GM18951 (cell line): ENCODE results near the gene MAN1C1.

Experiments
- POLR2A ChIP-seq: IDR thresholded peaks from 4 replicates; pipeline ENCODE4 v1.6.1; 2011; ENCODE audit warnings: mild to moderate bottlenecking; ENCODE audit not compliant: insufficient read length, insufficient read depth; ENCODE audit errors: extremely low read depth
- in situ Hi-C: fragments of 300-500 bp; cut with MboI; formaldehyde crosslinking; loops from one replicate; pipeline ENCODE4 v1.12.0; 2022; ENCODE audit warnings: low sequenced_read_pairs, mixed read lengths, inconsistent platforms; ENCODE audit not compliant: unreplicated experiment

MAN1C1 gene

DNA sequence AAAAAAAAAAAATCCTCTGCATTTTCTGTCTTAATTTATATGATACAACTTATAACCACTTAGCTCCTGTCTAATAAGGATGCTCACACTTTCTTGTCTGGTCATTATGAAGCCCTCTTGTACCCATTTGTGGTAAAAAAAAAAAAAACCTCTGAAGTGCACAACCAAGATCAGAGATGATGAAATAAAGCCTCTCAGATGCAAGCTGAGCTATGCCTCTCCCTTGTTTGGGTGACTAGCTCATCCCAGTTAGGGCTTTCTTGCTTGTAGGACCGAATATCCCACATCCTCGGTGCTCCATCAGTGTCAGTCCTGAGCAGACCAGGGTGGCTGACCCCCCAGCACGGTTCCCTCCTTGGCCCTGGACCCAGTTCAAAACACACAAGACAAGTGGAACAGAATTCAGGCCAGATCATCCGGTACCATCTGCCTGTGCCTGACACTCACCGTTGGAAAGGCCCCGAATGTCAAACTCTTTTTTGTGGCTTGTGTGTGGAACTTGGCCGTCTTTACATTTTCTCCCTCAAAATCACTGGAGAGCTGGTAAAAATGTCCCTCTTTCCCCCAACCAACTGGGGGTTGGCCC lies 177.1 kb downstream of the MAN1C1 start:
- TF ChIP-seq POLR2A, result no peak
- in situ Hi-C loops, result no loop called here

DNA sequence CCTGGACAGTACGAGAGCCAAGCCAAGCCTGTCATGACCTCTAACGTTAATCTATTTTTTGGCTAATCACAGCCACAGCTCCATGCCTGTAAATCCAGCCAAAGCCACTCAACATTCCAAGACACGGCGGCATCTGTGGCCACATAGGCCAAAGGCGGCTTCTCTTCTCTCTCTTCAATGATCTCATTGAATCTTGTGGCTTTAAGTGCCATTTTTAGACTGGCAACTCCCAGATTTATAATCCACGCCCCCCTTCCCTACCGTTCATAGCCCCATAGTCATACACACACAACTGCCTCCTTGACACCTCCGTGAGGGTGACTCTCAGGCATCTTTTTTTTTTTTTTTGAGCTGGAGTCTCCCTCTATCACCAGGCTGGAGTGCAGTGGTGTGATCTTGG lies 177.7 kb downstream of the MAN1C1 start:
- no peak for TF ChIP-seq POLR2A
- in situ Hi-C loops, result no loop called here

DNA sequence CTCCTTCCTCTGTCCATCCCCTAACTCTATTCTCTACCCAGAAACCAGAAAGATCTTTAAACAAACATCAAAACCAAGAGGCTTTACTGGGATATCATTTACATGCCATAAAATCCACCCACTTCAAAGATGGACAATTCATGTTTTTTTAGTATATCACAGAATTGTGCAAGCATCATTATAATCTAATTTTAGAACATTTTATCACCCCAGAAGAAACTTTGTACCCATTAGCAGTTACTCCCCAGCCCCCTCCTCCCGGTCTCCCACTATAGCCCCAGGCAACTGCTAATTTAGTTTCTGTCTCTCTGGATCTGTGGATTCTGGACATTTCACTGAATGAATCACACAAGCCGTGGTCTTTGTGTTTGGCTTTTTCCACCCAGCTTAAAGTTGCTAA lies 178.6 kb downstream of the MAN1C1 start:
- in situ Hi-C loops, result no loop called here
- no peak for TF ChIP-seq POLR2A

DNA sequence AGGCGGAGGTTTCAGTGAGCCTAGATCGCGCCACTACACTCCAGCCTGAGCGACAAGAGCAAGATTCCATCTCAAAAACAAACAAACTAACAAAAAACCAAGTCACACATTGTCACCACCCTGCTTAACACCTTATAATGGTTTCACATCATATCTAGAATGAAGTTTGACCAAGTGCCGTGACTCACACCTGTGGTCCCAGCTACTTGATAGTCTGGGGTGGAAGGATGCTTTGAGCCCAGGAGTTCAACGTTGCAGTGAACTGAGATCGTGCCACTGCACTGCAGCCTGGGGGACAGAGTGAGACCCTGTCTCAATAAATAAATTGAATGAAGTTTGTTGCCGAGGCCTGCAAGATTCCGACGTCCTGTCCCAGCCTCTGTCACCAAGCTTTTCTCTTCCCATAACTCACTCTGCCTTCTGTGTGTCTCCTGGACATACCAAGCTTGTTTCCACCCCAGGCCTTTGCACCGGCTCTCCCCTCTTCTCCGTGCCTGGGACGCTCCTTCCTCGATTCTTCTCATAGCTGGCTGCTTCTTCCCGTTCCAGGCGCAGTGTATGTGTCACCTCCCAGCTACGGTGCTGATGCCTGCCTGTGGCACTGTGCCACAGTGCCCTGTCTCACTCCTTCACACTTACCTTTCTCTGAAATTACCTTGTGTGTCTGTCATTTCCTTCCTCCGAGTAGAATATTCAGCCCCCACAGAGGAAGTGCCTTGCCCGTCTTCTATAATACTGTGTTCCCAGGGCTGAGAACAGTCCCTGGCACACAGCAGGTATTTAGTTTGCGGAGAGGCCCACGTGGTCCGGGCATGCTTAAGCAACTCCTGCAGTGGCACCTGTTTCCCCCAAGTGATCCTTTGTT lies 179.6 kb downstream of the MAN1C1 start:
- no peak for TF ChIP-seq POLR2A
- in situ Hi-C loops, result no loop called here

DNA sequence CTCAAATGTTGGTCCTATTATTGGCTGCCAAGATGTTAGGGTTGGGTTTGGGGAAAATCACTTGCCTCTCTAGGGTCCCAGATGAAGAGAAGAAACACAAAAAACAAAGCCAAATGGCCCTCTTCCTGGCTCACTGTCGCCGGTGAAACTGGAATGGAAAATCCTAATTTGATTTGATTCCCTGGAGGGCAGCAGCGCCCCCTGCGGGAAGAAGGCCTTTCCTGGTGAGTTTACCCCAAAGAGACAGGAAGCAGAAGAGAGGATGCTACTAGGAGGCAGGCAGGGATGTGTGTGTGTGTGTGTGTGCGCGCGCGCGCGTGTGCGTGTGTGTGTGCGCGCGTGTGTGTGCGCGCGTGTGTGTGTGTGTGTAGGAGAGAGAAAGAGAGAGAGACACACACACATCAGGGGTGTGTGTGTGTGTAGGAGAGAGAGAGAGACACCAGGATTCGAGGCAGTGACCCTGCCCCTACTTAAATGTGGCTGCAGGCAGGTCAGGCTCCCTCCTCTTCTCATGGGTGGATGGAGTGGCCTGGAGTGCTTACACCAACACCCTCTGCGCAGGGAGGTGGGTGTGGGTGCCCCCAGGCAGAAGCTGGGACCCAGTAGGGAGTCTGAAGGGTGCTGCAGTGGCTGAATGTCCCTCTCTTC lies 180.3 kb downstream of the MAN1C1 start:
- no peak for TF ChIP-seq POLR2A
- in situ Hi-C loops, result no loop called here

DNA sequence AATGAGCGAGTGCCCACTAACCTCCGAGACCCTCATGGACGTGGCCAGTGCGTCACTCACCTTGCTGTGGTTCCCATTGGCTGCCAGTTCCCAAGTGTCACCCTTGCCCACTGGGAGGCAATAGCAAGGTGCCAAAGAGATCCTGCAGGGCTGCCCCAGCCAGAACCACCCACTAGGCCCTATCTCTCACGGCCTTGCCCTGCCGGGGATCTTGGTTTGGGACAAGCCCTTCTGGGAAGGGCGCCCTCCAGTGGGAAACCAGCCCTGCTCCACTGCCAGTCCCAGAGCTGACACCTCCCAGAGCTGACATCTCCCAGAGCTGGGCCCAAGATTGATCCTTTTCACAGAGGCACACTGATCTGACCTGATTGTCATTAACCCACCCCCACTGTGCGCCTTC lies 181.3 kb downstream of the MAN1C1 start:
- in situ Hi-C loops, result no loop called here
- no peak for TF ChIP-seq POLR2A

DNA sequence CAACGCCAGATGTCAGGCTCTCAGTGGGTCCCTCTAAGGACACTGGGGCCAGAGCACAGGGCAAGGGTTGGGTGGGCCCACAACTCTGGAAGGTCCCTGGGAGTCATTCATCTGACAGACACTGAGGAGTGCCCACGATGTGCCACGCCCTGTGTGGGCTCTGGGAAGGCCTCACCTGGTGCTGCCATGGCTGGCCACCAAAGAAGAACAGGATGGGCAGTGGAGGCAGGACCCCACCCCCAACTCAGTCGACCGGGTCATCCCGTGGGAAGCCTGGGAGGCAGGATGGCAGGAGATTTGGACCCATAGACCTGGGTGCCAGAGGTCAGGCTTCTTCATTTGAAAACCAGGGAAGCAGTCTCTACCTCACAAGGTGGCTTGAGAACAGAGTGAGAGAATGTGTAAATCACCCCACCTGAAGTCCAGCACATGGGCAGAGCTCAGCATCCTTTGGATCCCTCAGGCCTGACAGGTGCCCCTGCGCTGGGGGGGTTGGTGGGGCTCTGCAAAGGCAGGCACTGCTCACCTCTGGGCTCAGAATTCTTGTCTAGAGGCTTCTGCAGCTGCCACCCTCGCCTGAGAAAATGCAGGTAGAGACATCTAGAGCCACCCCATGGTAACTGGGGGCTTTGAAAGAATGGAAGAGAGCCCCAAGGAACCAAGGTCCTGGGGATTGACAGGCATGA lies 182.2 kb downstream of the MAN1C1 start:
- in situ Hi-C loops, result no loop called here
- TF ChIP-seq POLR2A, result no peak

DNA sequence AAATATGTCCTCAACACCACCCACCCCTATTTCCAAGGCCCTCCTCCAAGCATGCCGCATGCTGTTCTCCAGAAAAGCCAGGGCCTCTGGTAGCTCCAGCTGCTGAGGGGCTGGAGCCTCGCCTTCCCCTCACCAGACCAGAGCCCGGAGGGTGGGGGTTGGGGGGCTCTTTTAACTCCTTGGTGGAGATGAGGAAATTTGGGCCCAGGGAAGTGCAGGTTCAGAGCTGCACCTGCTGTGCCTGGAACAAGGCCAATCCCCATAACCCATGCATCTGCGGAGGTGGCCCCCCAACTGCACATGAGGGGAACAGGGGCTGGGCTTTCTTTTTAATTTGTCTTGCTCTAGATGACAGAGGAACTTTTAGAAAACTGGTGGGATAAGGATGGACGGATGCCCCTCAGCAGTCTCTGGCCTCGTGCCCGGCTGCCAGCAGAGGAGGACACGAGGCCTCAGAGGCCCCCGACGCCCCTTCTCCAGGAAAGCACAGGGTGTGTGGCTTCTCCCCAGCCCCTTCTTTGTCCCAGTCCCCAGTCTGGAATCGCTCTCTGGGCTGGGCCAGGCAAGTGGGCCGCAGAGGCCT lies 182.9 kb downstream of the MAN1C1 start:
- in situ Hi-C loops, result no loop called here

DNA sequence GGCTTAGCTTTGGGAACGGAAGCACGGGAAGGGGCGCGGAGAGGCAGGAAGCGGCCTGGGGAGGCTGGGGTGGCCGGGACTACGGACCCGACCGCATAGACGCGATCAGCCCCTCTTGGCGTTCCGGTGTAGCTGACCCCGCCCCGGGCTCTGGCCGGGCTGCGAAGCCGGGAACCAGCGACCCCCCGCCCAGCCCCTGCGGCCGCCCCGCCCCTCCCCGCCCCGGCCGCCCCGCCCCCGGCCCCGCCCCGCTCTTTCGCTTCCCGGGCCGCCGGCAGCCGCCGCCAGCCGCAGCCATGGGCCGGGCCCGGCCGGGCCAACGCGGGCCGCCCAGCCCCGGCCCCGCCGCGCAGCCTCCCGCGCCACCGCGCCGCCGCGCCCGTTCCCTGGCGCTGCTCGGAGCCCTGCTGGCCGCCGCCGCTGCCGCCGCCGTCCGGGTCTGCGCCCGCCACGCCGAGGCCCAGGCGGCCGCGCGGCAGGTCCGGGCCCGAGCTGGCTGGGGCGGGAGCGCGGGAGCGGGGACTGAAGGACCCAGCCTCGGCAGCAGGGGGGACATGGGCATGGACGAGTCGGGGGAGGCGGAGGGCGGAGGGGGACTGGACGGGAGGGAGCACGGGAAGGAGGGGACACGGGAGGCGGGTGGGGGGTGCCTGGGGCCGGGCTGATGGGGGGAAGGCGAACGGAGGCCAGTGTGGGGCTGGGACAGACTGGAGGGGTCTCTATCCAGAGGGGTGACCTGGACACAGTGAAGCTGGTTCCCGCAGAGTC lies 183.5 kb downstream of the MAN1C1 start, which contains the start of gene SELENON:
SELENON (plus strand) TSS at position 259 of the 768 bp plus-strand sequence; CDS start at position 297, 38 bp downstream.
- no peak for TF ChIP-seq POLR2A
- in situ Hi-C loops, result no loop called here

More for the DNA sequence above, 182.9 kb downstream of the MAN1C1 start:
- TF ChIP-seq POLR2A, result no peak

DNA sequence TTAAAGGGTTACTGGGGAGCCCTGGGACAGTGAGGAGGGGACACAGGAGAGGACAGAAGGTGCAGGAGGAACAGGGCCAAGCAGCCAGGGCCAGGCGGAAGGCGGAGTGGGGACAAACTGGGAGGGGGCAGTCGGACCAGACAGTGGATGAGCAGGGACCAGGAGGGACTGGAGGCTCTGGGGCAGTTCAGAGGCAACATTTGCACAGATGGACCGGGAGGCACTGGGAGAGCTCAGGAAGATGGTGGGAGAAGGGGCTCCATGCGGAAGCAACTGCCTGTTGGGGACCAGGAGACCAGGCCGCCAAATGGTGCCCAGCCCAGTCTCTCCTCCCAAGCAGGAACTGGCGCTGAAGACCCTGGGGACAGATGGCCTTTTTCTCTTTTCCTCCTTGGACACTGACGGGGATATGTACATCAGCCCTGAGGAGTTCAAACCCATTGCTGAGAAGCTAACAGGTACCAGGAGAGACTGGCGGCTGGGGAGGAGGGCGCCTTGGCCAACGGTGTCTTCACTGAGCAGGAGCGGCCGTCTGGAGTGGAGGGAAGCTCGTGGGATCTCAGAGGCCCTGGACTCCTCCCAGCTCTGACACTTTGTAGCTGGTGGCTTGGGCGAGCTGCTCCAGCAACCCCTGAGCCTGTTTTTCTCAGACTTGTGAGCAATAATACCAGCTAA lies 184.2 kb downstream of the MAN1C1 start:
- in situ Hi-C loops, result no loop called here

DNA sequence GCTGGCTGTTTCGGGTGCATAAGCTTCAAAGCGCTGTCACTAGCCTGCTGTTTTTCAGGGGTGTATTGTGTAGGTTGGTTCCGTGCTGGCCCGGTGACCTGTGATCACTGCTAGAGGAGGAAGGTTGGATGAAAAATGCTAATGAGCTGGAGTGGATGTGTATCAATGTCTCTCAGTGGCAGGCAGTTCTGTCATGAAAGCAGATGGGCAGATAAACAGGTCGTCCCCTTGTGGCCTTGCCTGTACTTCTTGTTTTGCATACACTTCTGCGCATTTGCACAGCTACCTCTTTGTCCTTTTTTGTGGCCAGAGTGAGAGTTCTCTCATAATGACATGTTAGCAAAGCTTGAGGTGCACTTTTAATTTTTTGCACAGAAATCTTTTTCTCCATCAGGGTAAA lies 186.3 kb downstream of the MAN1C1 start:
- in situ Hi-C loops, result no loop called here
- no peak for TF ChIP-seq POLR2A

More for the DNA sequence above, 184.2 kb downstream of the MAN1C1 start:
- no peak for TF ChIP-seq POLR2A

DNA sequence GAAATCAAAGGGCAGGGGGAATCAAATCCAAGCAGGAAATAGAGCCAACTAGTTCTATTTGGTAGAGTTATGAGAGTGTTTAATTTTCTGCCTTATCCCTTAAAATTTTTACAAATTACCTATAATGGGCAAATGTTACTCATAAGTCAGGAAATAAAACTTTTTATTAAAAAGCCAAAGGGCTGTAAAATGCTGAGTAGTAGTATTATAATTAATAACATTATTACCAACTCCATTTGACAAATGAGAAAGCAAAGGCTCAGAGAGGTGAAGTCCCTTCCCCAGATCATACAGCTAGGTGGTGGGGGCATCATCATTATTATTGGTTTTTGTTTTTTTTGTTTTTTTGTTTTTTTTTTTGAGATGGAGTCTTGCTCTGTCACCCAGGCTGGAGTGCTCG lies 186.8 kb downstream of the MAN1C1 start:
- no peak for TF ChIP-seq POLR2A
- in situ Hi-C loops, result no loop called here
